GM21825 (cell line): Measurements from ENCODE around the gene USP6NL.
"Not testable (repeated sequence)": the region's sequence is repeated elsewhere in the genome, so short reads cannot be mapped to it uniquely, and the experiment has no call there.

ENCODE experiments used
- ATAC-seq: cut with Tn5 transposase; IDR thresholded peaks from one replicate; pipeline ENCODE4 v1.9.1; 2021; ENCODE audit warnings: mild to moderate bottlenecking, moderate library complexity; ENCODE audit not compliant: unreplicated experiment

USP6NL gene

GRCh38 chr10:11520892-11521291, 90.6 kb downstream of the USP6NL start:
- no peak for ATAC-seq

- ATAC-seq: peak; percentile 54
Observed at GRCh38 chr10:11517150-11517549, 94.3 kb downstream of the USP6NL start.

DNA sequence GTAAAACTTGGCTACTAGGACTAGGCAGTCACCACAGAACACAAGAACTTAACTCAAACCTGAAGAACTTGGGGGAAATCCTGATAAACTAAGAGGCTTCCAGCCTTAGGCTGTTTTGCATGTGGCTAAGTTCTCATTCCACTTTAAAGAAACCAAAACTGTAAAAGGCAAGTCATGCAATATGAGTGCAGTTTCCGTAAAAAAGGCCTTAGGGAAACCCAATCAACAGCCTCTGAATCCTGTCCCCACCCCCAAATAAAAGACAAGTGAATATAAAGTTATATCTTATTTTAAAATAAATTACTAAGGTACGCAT, 95.1 kb downstream of the USP6NL start:
- peak; percentile 59 for ATAC-seq

- peak; percentile 36 for ATAC-seq
Observed at GRCh38 chr10:11515596-11516430, 95.6 kb downstream of the USP6NL start.

DNA sequence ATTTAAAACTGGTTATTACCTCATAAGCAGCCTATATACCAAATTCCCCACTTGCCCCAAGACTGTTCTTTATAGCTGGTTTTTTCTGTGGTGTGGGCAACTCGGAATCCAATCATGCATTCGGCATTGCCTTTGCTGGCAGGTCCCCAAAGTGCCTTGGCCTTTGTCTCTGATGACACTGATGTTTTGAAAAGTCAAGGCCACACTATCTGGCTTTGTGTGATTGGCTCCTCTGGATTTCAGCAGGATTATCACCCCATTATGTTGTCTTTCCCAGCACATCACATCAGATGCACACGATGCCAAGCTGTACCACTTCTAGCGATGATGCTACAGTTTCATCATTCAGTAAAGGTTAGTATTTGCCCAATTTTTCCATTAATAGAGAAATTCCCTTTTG, 97.7 kb downstream of the USP6NL start:
- ATAC-seq: no peak

GRCh38 chr10:11512596-11512995, 98.9 kb downstream of the USP6NL start:
- no peak for ATAC-seq

GRCh38 chr10:11511321-11511720, 100.1 kb downstream of the USP6NL start:
- no peak for ATAC-seq

- ATAC-seq: no peak
Observed at GRCh38 chr10:11510736-11511135, 100.7 kb downstream of the USP6NL start.

DNA sequence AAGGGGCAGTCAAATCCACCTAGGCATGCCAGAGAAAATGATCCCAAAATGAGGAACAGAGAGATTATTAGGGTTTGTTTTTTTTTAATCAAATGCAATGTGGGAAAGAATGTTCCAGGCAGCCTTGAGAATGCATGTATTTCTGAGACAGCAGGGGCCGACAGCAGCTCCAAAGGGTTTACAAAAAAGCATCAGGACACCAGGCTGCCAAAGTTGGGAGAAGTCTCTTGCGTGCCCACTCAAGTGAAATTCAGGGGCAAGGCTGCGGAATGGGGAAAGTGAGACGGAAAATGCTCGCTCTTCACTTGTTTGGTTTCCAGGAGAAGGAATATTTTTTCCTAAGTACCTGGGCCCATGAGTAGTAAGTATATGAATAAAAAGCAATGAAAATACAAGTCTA, 101.2 kb downstream of the USP6NL start:
- ATAC-seq: no peak

DNA sequence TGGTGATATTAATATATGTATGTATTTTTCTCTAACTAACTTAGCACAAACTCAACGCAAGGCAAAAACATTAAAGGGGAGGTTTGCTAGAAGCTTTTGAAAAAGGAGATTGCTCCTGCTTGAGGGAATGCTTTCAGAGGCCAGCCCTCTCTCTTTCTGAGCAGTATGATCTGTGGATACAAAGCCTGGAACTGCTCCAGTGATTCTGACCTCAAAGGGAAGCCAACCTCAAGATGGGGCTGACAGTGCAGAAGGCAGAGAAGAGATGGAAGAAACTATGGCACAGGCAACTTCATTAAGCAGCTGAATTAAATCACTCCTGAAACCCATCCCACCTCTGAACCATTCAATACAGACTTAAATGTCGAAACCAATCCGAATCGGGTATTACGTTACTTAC, 102.4 kb downstream of the USP6NL start:
- no peak for ATAC-seq

GRCh38 chr10:11506247-11506789, 105.1 kb downstream of the USP6NL start:
- no peak for ATAC-seq

- no peak for ATAC-seq
Observed at GRCh38 chr10:11505639-11506038, 105.8 kb downstream of the USP6NL start.

GRCh38 chr10:11504566-11505285, 106.7 kb downstream of the USP6NL start:
- no peak for ATAC-seq

DNA sequence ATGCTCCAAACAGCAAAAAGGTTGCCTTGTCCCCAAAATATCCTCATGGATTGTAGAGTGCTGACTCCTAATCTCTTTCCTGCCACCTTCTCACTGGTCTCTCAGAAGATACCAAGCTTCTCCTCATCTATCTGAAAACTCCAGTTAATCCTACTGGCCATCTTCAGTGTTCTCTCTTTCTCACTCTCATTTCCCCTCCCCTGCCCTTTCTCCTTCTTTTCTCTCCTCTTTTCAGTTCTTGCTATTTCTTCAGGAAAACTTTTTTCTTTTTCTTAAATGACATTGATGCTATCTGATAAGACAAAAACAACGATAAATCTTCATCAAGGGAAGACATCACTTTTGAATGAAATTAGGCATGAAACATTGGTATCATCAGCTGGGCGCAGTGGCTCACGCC, 109.8 kb downstream of the USP6NL start:
- no peak for ATAC-seq

GRCh38 chr10:11499425-11500071, 111.9 kb downstream of the USP6NL start:
- ATAC-seq: no peak

GRCh38 chr10:11498399-11498798, 113.1 kb downstream of the USP6NL start:
- no peak for ATAC-seq

DNA sequence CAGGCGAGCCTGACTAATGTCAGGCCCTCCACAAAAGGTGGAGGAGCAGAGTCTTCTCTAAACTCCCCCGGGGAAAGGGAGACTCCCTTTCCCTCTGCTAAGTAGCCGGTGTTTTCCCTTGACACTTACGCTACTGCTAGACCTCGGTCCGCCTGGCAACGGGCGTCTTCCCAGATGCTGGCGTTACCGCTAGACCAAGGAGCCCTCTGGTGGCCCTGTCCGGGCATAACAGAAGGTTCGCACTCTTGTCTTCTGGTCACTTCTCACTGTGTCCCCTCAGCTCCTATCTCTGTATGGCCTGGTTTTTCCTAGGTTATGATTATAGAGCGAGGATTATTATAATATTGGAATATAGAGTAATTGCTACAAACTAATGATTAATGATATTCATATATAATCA, 116.5 kb downstream of the USP6NL start:
- ATAC-seq: not testable (repeated sequence)

GRCh38 chr10:11493646-11494045, 117.8 kb downstream of the USP6NL start:
- ATAC-seq: no peak

DNA sequence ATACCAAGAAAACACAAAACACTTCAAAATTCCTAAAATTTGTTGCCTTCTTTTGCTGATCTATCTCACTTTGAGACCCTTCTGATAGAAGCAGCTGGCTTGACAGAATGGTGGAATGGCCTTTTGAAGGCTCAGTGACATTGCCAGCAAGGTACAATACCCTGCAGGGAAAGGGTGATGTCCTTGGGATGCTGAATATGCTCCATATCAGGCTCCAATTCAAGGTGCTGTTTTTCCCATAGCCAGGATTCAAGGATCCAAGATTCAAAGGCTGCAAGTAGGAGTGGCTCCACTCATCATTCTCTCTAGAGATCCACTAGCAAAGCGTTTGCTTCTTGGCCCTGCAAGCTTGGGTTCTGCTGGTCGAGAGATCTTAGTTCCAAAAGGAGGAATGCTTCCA, 120.4 kb downstream of the USP6NL start:
- ATAC-seq: no peak

- ATAC-seq: no peak
Observed at GRCh38 chr10:11489591-11489990, 121.9 kb downstream of the USP6NL start.

DNA sequence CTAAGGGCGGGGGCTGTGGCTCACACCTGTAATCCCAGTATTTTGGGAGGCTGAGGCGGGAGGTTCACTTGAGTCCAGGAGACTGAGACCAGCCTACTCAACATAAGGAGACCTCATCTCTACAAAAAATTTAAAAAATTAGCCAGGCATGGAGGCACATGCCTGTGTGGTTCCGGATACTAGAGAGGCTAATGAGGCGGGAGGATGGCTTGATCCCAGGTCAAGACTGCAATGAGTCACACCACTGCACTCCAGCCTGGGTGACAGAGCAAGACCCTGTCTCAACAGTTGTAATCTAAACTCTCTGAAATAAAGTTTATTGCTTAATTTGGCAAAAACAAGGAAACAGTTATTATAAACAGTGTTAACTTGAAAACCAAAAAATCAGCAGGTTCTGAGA, 123.3 kb downstream of the USP6NL start:
- no peak for ATAC-seq
